G401.6 (cell line): Measurements from ENCODE around the gene CCL28.
"Not testable (repeated sequence)": the region's sequence is repeated elsewhere in the genome, so short reads cannot be mapped to it uniquely, and the experiment has no call there.

Experiments used
- FAIRE-seq: peaks from 2 replicates; lab custom pipeline; 2012; peaks lifted over from hg19 to GRCh38; lab: Jason Lieb, UNC

CCL28 gene

GRCh38 chr5:43409809-43410271, 2.4 kb downstream of the CCL28 start:
- no peak for FAIRE-seq

DNA sequence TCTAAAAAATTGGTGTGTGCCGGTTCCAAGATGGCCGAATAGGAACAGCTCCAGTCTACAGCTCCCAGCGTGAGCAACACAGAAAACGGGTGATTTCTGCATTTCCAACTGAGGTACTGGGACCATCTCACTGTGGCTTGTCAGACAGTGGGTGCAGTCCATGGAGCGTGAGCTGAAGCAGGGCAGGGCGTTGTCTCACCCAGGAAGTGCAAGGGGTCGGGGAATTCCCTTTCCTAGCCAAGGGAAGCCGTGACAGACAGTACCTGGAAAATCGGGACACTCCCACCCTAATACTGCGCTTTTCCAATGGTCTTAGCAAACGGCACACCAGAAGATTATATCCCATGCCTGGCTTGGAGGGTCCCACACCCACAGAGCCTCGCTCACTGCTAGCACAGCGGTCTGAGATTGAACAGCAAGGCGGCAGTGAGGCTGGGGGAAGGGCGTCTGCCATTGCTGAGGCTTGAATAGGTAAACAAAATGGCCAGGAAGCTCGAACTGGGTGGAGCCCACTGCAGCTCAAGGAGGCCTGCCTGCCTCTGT, 9.6 kb downstream of the CCL28 start:
- not testable (repeated sequence) for FAIRE-seq

DNA sequence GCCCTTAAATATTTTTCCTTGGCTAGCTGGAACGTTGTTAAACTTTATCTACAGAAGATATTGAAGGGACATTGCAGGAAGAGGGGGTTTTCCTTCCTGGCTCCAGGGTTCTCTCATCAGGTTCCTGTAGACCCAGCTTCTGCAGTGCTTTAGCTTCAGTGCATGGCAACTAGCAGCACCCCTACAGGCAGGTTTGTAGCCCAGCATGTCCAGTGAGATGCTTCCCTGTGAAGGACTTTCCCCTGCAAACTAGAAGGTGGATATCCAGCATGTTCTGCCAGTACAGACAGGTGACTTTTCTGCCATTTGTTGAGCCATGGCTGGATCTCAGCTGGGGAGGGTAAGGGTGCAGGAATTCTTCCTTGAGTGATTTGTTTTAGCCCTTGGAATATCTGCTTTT, 10.4 kb downstream of the CCL28 start:
- no peak for FAIRE-seq

- no peak for FAIRE-seq
Measured at GRCh38 chr5:43400082-43400481, 12.1 kb downstream of the CCL28 start.

DNA sequence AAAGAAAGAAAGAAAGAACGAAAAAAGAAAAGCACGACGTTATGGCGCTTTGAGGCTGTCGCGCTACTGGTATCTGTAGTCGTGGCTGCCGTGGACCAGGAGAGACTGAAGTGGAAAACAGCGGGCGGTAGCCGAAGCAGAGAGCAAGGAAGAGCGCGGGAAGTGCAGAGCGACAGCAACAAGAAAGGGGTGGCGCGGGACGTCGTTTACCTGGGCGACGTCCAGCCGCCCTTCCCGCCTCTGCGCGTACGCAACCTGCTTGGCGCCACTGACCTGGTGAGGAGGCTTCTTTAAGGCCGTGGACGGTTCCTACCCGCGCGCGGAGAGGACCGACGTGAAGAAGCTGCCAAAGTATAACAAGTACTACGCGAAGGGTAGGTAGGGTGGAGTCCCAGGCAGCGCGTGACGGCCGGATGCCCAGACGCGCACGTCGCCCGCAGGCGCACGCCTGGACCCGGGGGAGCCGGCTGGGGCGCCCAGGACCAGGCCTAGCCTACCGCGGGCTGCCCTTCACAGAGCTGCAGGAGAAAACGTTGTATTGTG, 15.4 kb downstream of the CCL28 start:
- no peak for FAIRE-seq

DNA sequence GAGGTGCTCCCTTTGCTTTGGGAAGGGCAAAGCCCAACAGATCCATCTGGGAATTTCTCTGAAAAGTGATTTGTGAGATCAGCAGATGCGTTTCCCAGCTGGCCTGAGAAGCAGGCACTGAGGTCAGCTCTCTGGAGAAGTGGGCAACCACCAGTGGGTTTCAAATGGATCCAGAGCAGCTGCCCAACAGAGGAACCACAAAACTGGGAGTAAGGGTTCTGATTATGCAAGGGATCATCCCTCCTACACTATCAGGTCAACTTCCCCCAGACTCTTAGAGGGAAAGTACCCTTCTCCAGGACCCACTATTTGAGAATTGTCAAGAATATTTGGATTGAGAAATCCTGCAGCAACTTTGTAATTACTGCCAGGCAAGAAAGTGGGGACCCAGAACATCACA, 21.7 kb downstream of the CCL28 start:
- no peak for FAIRE-seq

- FAIRE-seq = peak; percentile 97
Measured at GRCh38 chr5:43389679-43390329, 22.4 kb downstream of the CCL28 start.

GRCh38 chr5:43386960-43387362, 25.2 kb downstream of the CCL28 start:
- FAIRE-seq = no peak

- FAIRE-seq = no peak
Measured at GRCh38 chr5:43376496-43377140, 35.6 kb downstream of the CCL28 start.

GRCh38 chr5:43371821-43372220, 40.4 kb downstream of the CCL28 start:
- FAIRE-seq = no peak

GRCh38 chr5:43370352-43370751, 41.8 kb downstream of the CCL28 start:
- FAIRE-seq = no peak

DNA sequence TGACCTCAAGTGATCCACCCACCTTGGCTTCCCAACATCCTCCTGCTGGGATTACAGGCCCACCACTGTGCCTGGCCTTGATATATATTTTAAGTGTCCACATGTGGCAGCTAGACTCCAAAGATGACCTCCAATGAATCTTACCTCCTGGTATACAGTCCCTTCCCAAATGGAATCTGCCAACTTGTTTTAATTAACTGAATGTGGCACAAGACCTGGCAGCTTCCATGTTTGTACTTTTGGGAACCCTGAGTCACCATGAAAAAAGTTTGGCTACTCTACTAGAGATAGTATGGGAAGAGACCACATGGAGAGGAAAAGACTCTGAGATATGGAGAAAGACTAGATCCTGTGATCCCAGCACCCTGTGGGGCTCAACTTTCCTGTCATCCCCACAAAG, 42.5 kb downstream of the CCL28 start:
- FAIRE-seq = no peak

DNA sequence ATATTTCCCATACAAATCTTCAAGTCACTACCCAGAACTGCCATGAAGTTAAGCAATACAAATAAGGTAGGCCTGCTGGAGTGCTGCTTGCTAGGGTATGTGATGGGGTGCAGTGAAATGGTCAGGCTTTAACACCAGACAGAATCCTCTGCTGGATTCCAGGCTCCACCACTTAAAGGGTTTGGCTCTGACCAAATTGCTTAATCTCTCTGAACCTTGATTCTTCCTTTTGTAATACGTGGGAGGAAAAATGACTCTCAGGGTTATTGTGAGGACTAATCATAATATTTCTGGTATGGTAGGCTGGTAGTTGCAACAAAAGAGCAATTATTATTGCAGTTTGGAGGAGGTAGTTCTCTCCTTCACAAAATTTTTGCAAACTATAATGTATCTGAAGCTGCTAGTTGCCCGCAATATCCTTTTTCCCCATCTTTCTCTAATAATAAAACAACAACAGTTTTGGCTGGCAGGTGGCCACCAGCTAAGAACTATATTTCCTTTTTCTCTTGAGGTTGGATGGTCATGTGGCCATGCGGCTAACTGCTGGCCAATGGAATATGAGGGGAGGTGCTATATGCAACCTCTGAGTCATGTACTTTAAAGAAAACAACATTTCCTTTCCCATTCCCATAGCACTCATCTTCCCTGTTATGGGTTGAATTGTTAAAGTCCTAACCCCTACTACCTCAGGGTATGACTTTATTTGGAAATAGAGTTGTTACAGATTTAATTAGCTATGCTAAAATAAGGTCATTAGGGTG, 44.1 kb downstream of the CCL28 start:
- no peak for FAIRE-seq

- no peak for FAIRE-seq
Measured at GRCh38 chr5:43367453-43367852, 44.7 kb downstream of the CCL28 start.

DNA sequence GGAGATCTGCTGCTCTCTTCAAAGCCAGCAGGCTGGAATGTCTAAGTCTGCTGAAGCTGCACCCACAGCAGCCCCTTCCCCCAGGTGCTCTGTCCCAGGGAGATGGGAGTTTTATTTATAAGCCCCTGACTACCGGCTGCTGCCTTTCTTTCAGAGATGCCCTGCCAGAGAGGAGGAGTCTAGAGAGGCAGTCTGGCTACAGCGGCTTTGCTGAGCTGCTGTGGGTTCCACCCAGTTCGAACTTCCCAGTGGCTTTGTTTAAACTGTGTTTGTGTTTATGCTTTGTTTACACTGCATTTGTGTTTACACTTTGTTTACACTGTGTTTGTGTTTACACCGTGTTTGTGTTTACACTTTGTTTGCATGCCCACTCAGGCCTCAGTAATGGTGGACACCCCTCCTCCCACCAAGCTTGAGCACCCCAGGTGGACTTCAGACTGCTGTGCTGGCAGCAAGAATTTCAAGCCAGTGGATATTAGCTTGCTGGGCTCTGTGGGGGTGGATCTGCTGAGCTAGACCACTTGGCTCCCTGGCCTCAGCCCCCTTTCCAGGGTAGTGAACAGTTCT, 45.4 kb downstream of the CCL28 start:
- not testable (repeated sequence) for FAIRE-seq

DNA sequence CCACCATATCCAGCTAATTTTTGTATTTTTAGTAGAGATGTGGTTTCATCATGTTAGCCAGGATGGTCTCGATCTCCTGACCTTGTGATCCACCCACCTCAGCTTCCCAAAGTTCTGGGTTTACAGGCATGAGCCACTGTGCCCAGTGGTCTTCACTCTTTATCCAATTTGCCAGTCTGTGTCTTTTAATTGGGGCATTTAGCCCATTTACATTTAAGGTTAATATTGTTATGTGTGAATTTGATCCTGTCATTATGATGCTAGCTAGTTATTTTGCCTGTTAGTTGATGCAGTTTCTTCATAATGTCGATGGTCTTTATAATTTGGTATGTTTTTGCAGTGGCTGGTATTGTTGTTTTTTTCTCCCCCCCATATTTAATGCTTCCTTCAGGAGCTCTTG, 47.0 kb downstream of the CCL28 start:
- FAIRE-seq = not testable (repeated sequence)

DNA sequence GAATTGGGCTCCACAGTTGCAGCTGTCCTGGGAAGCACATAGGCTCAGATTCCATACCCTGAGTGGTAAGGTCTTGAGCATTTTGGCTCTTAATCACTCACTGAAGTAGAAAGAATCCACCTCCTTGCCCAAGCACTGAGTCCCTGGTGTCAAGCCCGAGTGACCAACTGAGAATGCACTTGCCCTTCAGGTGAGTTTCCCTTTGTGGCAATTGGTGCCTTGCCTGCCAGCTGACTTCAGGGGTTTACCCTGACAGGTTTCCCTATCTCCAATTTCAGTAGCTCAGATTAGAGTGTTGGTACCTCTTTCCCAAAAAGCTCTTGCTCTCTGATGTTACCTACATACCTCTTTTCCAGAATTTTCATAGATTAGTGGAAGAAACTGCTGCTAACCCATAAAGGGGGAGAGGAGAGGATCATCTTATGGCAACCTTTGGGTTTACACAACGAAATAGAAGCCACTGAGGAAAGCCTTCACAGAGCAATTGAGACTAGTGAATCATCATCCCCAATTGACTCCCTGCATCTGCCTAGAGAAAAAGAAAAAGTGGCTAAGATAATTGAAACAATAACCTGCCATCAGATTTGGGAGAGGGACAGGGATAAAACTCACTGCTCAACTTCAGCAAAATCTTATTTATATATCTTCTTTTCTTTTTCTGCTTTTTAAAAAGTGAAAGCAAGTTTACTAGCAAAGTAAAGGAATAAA, 48.6 kb downstream of the CCL28 start:
- no peak for FAIRE-seq

DNA sequence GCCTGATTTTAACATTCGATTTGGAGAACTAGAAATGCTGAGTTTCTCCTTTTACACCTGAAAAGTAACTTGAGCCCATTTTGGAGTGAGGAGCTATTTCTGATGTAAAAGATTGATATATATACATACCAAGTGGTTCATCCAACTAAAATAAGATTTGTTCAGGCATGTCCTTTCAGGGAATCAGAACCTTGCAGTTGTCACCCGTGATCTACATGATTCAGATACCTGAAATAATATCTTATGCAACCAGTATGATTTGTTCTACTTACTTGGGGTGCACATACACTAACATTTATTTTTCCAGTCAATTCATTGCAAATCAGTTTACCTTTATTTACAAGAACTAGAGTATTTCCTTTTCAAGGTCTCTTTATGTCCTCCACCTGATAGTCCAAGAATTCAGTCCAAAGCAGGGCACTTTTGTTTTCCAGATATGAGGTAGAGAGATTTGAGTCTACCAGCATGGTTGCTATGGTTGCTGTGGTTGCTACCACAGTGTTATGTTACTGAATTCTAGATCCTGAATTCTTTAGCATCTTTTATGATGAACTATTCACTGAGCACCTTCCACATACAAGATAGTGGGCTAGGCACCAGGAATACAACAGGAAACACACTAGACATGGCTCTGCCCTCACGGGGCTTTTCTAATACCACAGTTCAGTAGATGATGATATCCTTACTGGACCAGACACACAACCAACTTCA, 49.3 kb downstream of the CCL28 start:
- no peak for FAIRE-seq

- FAIRE-seq = no peak
Measured at GRCh38 chr5:43358726-43359125, 53.5 kb downstream of the CCL28 start.

DNA sequence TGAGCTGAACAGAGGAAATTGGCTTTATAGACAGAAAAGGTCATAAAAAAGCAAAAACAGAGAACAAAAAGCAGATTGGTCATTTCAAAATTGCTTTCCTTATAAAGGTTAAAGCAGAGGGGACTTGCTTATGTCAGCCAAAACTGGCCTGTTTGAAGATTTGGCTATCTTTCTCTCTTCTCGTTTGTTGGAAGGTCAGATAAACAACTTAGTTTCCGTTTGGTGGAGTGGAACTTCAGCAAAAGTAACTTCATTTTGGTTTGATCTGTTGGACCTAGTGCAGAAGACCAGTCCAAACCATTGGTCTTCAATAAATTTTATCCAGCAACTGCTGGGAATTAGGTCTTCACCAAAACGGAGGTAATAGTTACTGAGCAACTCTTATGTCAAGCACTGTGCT, 53.9 kb downstream of the CCL28 start:
- FAIRE-seq = no peak

DNA sequence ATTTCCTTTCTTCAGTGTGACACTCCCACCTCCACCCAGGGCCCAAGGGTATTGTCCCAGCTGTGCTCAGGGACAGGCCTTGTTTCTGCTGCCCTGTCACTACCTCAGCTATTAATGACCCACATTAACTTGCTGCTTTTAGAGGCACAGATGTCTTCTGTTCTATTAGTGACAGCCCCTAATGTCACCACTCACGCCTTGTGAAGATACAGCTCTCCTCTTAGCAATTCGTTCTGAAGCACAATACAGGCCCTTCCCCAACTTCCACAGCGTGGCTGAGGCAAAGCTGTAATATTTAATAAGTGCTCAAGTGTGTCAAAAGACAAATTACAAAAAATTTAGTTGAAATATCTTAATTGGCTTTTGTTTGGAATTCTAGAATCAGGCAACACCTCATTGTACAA, 54.3 kb downstream of the CCL28 start:
- no peak for FAIRE-seq
